GM12873 (cell line): ENCODE measurements around the gene ASB11.

Source experiments
- CTCF ChIP-seq: IDR thresholded peaks from 2 replicates; pipeline ENCODE4 v1.5.1; 2012; ENCODE audit warnings: low read depth, mild to moderate bottlenecking, moderate library complexity, low read length, control low read depth; ENCODE audit not compliant: insufficient read depth; ENCODE audit errors: missing control alignments

Gene ASB11, protein sequence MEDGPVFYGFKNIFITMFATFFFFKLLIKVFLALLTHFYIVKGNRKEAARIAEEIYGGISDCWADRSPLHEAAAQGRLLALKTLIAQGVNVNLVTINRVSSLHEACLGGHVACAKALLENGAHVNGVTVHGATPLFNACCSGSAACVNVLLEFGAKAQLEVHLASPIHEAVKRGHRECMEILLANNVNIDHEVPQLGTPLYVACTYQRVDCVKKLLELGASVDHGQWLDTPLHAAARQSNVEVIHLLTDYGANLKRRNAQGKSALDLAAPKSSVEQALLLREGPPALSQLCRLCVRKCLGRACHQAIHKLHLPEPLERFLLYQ

GRCh38 chrX:15315509-15315908 lies at the start of gene ASB11:
ASB11 (minus strand) TSS chrX:15315640; CDS start chrX:15315605, 35 bp downstream.
- no peak for TF ChIP-seq CTCF

DNA sequence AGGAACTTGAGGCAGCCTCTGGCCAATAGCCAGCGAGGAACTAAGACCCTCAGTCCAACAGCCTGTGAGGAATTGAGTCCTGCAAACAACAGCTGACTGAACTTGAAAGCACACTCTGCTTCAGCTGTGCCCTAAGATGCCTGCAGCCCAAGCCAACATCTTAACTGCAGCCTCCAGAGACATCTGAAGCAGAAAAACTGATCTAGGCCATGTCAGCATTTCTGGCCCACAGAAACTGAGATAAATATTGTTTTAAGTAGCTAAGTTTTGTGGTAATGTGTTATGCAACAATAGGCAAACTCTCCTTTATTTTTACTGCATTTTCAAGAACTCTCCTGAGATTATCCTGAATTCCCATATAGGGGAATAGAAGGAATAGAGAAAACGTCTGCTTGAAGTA lies 44.3 kb upstream of the ASB11 start:
- no peak for TF ChIP-seq CTCF

DNA sequence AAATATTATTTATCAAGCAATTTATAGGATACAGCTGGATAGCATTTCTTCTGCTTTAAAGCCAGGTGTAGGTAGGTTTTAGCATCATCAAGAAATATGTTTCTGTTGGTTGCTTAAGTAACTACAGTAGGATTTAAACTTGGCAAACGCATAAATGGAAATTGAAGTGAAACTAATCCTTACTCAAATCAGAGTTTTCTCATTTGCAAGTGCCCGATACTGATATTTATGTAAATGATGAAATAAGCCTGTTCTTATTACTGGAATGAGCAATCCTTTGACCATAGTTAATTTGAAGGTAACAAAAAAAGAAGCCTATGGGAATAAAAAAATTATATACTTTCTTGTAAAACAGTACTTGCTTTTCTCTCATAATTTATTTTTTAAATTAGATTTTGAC lies 43.1 kb upstream of the ASB11 start:
- no peak for TF ChIP-seq CTCF

DNA sequence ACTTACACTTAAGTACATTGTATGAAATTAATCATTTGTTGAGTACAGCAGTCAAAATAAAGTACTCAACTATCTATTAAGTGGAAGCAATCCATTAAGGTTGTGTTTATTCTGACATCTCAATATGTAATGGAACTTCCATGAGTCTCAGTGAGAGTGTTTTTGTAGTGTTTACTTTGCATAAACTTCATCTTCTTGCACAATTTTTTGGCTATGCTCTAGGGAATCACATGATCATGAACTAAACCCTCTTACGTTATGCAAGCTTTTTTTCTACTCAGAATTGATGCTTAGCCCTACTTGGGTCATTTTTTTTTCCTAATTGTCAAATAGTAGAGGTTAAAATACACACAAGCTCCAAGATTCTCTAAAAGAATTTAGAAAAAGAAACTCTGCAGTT lies 41.0 kb upstream of the ASB11 start:
- no peak for TF ChIP-seq CTCF

GRCh38 chrX:15350329-15350996 lies 35.0 kb upstream of the ASB11 start:
- no peak for TF ChIP-seq CTCF

GRCh38 chrX:15349046-15349445 lies 33.6 kb upstream of the ASB11 start:
- peak; percentile 62 for TF ChIP-seq CTCF

- no peak for TF ChIP-seq CTCF
Observed at GRCh38 chrX:15345976-15346375, 30.5 kb upstream of the ASB11 start.
